Epithelial cell of proximal tubule (primary cell): ENCODE measurements around the gene SPPL3. TPM values are rescaled to one million over a fixed set of nuclear protein-coding genes. Genes with fewer than 3 reads are reported as not detected.

ENCODE experiments used
- DNase-seq: peaks from one replicate; pipeline ENCODE4 v3.0.0-alpha.2; 2011; ENCODE audit warnings: low read depth
- H3K4me3 ChIP-seq: 2 replicates; pipeline ENCODE4 v1.5.1; 2011; ENCODE audit warnings: low read depth, mild to moderate bottlenecking, low read length
- CTCF ChIP-seq: conservative IDR thresholded peaks from 2 replicates; pipeline ENCODE4 v1.5.1; 2012; ENCODE audit warnings: low read depth, mild to moderate bottlenecking, low read length
- total RNA-seq: library from RNA; depleted of rRNA; stranded (reverse); fragments of >200 nt; gene quantifications from 2 replicates; pipeline ENCODE4 v1.2.3, GENCODE V29; 2015

The SPPL3 gene
- total RNA-seq, 1 donor from 2014 or later: 8.6 TPM

GRCh38 chr12:120822832-120823503 lies 81.2 kb downstream of the SPPL3 start:
- DNase-seq: no peak
- no peak for TF ChIP-seq CTCF
- no peak overlapping the region for H3K4me3 ChIP-seq

- TF ChIP-seq CTCF: no peak
- no peak for DNase-seq
- no peak overlapping the region for H3K4me3 ChIP-seq
Observed at GRCh38 chr12:120821878-120822277, 82.3 kb downstream of the SPPL3 start.

- no peak for DNase-seq
- no peak for TF ChIP-seq CTCF
- no peak overlapping the region for H3K4me3 ChIP-seq
Observed at GRCh38 chr12:120820884-120821510, 83.2 kb downstream of the SPPL3 start.

- DNase-seq: no peak
- no peak for TF ChIP-seq CTCF
- no peak overlapping the region for H3K4me3 ChIP-seq
Observed at GRCh38 chr12:120818416-120818815, 85.7 kb downstream of the SPPL3 start.

- no peak for TF ChIP-seq CTCF
- no peak for DNase-seq
- H3K4me3 ChIP-seq: no peak overlapping the region
Observed at GRCh38 chr12:120817559-120818330, 86.4 kb downstream of the SPPL3 start.

GRCh38 chr12:120816363-120816762 lies 87.8 kb downstream of the SPPL3 start:
- TF ChIP-seq CTCF: no peak
- H3K4me3 ChIP-seq: no peak overlapping the region
- DNase-seq: no peak
